Tibial nerve (tissue), 3 donors: ENCODE data around the gene CRBN.

Experiments used
- POLR2A ChIP-seq, 2 donors: fragments of 450-650 bp; IDR thresholded peaks; one replicate each; pipeline ENCODE4 v1.6.1; 2017; ENCODE audit warnings: antibody characterized with exemption in 2 of 2, mild to moderate bottlenecking in 2 of 2, moderate library complexity in 2 of 2
- TF ChIP-seq, protein P1 (sequence below), 5 experiments: fragments of 200-600 bp in 3 of 5; fragments of 450-650 bp in 2 of 5; sonication (generic) in 3 of 5; IDR thresholded peaks; one replicate each; pipeline ENCODE4 v1.5.1; 2016 to 2019; ENCODE audit warnings: antibody characterized with exemption in 5 of 5, mild to moderate bottlenecking in 3 of 5, moderate library complexity in 2 of 5

DNA sequence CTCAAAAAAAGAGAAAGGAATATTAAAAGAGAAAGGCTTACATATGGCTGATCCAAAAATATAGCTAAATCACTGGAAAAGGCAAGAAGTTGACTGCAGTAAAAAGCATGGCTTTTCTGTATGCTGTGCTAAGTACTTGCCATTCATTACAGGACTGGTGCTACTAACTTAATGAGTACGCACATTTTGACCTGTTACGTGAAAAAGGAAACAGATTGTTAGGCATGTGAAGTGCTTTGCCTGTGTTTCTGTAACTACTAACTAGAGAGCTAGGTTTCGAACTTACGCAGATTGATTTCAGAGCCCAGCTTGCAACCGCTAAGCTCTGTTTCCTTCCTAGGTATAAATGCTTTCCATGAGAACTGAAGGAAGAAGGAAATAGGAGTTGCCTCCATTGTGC is 49.9 kb downstream of the CRBN start:
- TF ChIP-seq, protein P1, sequence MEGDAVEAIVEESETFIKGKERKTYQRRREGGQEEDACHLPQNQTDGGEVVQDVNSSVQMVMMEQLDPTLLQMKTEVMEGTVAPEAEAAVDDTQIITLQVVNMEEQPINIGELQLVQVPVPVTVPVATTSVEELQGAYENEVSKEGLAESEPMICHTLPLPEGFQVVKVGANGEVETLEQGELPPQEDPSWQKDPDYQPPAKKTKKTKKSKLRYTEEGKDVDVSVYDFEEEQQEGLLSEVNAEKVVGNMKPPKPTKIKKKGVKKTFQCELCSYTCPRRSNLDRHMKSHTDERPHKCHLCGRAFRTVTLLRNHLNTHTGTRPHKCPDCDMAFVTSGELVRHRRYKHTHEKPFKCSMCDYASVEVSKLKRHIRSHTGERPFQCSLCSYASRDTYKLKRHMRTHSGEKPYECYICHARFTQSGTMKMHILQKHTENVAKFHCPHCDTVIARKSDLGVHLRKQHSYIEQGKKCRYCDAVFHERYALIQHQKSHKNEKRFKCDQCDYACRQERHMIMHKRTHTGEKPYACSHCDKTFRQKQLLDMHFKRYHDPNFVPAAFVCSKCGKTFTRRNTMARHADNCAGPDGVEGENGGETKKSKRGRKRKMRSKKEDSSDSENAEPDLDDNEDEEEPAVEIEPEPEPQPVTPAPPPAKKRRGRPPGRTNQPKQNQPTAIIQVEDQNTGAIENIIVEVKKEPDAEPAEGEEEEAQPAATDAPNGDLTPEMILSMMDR (IDR thresholded peaks at IDR 0.05) = no peak
- TF ChIP-seq POLR2A (IDR thresholded peaks at IDR 0.05) = no peak
